ENCODE results near the gene ZNF341.
"Not testable (repeated sequence)": the region's sequence is repeated elsewhere in the genome, so short reads cannot be mapped to it uniquely, and the experiment has no call there.

The ZNF341 gene

DNA sequence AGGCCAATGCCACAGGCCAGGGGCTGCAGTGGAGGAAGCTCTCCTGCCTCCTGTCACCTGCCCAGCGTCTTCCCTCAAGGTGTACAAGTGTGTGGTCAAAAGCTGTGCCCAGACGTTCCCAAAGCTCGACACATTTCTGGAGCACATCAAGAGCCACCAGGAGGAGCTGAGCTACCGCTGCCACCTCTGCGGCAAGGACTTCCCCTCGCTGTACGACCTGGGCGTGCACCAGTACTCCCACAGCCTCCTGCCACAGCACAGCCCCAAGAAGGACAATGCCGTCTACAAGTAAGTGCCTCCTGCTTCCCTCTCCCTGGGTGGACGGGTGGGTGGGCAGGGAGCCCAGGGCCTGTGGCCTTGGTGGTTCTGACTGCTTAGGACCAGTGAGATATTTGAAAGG, 38.2 kb downstream of the ZNF341 start:
- no peak for DNase-seq (ENCODE audit: low spot score)

DNA sequence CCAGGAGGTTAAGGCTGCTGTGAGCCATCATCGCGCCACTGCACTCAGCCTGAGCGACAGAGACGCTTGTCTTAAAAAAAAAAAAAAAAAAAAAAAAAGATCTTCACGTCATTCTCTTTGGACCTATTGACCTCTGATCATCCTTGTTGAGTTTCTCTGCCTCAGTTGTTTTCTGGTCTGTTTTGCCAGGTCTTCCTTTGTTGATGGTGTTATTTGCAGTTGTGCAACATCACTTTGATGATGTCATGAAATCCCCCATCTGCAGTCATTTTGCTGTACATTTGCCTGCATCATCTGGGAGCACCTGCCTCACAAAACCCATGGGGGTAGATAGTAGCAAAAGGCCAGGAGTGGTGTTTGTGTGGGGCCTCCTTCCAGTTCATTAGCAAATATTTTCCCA, 40.1 kb downstream of the ZNF341 start:
- DNase-seq (ENCODE audit: low spot score): no peak

GRCh38 chr20:33772439-33772838, 40.6 kb downstream of the ZNF341 start:
- no peak for DNase-seq (ENCODE audit: low spot score)

DNA sequence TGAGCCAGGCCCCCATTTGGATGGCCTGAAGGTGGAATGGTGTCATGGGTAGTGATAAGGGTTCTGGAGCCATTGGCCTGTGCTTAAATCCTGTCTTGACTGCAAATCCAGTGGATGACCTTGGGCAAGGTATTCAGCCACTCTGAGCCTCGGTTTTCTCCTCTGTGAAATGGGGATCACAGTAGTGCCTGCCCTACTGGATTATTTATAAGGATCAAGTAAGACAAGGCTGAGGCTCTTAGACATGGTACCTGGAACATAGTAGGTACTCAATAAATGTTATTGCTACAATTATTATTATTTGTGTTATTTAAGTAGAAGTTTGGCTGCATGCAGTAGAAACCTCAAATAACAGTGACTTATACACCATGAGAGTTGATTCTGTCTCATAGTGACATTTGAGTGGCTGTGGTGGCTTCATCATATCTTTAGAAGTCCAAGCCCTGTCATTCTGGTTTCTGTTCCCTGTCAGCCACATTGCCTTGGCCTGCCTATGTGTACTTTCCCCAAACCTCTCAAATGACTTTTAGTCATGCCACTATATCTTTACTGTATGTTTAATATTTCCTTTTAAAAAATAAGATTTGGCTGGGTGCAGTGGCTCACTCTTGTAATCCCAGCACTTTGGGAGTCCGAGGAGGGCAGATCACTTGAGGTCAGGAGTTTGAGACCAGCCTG, 41.8 kb downstream of the ZNF341 start:
- no peak for DNase-seq (ENCODE audit: low spot score)

DNA sequence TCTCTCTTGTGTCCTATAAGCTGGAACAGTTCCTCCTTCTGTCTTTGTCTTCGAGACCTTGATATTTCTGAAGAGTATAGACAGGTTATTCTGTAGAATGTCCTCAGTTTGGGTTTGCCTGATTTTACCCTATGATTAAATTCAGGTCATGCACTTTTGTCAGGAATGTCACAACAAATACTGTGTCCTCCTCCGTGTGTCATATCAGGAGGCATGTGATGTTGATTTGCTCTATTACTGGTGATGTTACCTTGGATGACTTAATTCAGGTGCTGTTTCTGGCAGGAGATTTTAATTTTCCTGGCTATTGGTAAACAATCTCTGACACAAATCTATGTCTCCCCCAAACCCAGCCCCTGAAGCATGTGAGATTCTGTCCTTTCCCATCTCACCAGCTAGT, 46.0 kb downstream of the ZNF341 start:
- DNase-seq (ENCODE audit: low spot score): no peak

- DNase-seq (ENCODE audit: low spot score): no peak
Observed at GRCh38 chr20:33781133-33781532, 49.3 kb downstream of the ZNF341 start.

DNA sequence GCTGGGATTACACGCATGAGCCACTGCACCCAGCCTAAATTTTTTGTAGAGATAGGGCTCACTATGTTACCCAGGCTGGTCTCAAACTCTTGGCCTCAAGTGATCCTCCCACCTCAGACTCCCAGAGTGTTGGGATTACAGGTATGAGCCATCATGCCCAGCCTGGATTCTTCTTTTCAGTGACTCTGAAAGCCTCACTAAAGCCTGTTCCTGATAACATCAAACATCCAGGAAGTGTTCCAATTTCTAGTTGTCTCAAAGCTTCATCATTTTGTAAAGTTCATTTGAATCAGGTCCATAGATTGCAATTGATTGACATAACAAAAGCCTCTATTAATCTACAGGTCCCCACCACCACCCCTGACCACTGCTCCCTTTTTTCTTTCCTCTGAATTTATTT, 50.1 kb downstream of the ZNF341 start:
- no peak for DNase-seq (ENCODE audit: low spot score)

DNA sequence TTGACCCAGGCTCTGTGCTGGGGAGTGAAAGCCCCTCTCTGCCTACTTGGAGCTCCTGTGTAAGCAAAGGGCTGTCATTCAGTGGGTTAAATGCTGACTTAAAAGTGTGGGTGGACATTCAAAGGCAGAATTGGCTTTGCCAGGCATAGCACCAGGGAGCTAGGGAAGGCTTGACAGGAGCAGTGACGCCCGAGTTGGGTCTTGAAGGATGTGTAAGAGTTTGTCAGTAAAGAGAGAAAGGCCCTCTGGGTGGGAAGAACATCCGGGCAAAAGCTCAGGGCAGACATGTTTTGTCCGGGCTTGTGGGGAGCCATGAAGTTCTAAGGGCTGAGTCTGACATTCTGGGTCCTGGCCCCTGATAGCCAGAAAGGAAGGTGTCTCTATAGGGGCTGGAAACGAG, 51.5 kb downstream of the ZNF341 start:
- no peak for DNase-seq (ENCODE audit: low spot score)

GRCh38 chr20:33783818-33784217, 52.0 kb downstream of the ZNF341 start:
- no peak for DNase-seq (ENCODE audit: low spot score)

GRCh38 chr20:33784225-33784624, 52.4 kb downstream of the ZNF341 start:
- no peak for DNase-seq (ENCODE audit: low spot score)

GRCh38 chr20:33785503-33785902, 53.7 kb downstream of the ZNF341 start:
- DNase-seq (ENCODE audit: low spot score): no peak

DNA sequence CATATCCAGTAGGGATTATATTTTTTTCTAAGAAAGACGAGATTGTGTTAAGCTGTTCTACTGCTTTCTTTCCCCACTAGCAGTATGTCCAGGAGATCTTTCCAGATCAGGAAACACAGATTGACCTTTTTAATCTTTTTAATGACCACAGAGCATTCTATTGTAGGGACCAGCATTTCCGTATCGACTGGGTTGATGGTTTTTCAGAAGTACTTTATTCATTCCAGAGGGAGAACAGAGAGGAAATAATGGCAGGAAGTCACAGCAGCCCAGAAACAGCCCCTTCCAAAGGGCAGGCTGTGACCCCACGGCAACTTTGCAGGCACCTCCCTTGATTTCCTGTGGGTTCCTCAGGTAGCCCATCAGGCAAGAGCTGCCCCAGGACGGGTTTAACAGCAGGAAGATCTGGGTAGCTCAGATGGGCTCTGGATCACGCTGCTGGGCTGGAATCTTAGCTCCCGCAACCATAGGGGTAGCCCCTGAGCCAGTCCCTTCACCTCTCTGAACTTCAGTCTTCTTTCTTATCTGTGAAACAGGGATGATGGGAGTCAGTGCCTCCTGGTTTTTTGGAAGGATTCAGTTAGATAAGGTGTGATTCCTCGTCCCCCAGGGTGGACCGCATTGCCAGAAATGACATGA, 55.6 kb downstream of the ZNF341 start:
- no peak for DNase-seq (ENCODE audit: low spot score)

DNA sequence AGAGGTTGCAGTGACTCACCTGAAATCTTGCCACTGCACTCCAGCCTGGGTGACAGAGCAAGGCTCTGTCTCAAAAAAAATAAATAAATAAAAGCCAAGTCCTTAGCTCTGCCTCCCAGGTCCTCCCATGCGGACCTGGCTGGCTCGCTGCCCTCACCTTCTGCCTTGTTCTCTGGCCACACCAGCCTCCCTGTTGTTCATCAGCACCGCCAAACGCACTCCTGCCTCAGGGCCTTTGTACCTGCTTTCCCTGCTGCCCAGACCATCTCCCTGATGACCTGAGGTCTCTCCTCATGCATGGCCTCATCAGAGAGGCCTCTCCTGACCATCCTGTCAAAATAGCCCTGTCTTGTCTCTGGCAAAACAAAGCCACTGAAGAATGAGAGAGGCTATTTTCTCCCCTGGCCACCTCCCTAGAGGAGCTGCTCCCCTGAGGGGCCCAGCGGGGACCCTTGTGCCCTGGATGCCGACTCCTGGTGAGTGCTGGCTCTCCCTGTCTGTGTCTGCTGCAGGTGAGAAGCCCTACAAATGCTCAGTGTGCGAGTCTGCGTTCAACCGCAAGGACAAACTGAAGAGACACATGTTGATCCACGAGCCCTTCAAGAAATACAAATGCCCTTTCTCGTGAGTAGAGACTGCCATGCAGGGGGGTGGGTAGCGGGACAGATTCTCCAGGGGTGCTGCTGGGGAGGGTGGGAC, 56.7 kb downstream of the ZNF341 start:
- DNase-seq (ENCODE audit: low spot score): no peak

DNA sequence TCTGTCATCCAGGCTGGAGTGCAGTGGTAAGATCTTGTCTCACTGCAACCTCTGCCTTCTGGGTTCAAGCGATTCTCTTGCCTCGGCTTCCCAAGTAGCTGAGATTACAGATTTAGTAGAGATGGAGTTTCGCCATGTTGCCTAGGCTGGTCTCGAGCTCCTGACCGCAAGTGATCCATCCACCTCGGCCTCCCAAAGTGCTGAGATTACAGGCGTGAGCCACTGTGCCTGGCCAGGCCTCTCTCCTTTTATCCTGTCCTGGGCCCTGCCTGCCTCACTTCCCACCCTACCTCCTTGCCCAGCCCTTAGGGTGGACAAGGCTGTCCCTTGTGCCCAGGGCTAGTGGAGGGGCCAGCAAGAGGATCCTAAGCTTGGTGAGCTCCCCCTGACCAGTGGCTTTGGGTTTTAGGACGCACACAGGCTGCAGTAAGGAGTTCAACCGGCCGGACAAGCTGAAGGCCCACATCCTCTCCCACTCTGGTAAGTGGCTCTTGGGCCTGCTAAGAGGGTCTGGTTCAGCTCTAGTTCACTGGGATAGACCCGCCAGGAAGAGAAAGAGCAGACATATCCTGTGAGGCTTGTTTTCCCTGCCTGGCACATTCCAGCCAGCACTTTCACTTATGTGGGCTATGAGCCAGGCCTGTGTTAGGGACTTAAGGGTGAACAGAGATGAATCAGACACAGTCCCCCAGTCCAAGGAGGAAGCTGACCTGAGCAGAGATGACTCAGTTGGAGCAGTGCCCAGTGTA, 57.5 kb downstream of the ZNF341 start:
- DNase-seq (ENCODE audit: low spot score): peak; percentile 82

- DNase-seq (ENCODE audit: low spot score): no peak
Observed at GRCh38 chr20:33789858-33790182, 58.0 kb downstream of the ZNF341 start.

DNA sequence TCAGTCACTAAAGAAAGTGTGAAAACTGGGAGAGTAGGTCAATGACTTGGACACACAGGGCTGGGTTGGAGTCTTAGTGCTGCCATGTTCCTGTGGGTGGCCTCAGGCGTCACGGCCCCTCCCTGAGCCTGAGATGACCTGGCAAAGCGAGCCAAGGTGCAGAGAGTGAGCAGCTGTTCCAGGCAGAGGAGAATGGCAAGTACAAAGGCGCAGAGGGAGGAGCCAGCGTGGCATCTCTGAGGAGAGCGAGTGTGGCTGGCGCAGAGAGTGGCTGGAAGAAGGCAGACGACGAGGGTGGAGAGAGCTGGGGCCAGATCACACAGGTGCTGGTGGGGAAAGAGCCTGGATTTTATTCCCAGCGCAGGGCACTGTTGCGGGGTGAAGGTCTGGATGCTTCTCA, 58.8 kb downstream of the ZNF341 start:
- DNase-seq (ENCODE audit: low spot score): no peak

DNA sequence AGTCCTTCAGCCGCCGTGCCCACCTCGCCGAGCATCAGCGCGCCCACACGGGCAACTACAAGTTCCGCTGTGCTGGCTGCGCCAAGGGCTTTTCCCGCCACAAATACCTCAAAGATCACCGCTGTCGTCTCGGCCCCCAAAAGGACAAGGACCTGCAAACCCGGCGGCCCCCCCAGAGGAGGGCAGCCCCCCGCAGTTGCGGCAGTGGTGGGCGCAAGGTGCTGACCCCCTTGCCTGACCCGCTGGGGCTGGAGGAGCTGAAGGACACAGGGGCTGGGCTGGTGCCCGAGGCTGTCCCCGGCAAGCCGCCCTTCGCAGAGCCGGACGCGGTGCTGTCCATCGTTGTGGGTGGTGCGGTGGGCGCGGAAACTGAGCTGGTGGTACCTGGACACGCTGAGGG, 59.2 kb downstream of the ZNF341 start:
- no peak for DNase-seq (ENCODE audit: low spot score)

DNA sequence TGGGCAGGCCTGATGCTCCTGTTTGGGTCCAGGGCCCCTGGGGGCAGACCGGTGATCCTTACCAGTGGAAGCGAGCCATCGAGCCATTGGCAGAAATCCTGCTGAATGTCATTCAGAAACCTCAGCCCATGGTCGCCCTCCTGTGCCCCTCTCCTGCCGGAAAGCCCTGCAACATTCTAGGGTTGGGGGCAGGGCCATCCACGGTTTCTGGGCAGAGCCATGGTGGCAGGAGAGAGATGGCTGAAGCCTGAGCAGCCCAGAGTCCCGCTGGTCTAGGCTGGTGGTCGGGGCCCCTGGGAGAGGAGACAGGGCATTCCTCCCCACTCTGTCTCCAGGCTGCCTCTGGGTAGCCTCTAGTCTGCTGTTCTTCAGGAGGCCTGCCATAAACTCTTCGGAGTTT, 59.7 kb downstream of the ZNF341 start:
- DNase-seq (ENCODE audit: low spot score): no peak

DNA sequence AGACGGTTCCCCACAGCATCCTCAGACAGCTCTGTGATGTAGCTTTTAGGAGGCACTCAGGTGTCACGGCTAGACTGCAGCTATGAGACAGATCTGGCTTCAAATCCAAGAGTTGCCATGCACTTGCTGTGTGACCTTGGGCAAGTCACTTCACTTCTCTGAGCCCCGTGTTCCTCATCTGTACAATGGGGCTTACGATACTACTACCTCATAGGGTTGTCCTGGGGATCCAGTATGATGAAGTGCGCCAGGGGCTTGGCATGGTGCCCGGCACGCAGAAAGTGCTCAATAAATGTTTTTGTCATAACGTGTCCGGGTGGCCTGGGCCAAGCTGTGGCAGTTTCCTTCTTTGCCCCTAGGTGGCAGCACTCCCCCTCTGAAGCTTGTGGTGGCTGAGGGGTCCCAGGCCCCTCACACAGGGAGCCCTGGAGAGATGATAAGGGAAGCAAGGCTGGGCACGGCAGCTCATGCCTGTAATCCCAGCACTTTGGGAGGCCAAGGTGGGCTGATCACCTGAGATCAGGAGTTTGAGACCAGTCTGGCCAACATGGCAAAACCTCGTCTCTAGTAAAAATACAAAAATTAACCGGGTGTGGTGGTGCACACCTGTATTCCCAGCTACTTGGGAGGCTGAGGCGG, 60.3 kb downstream of the ZNF341 start:
- peak; percentile 67 for DNase-seq (ENCODE audit: low spot score)

GRCh38 chr20:33792598-33792989, 60.8 kb downstream of the ZNF341 start:
- DNase-seq (ENCODE audit: low spot score): not testable (repeated sequence)

DNA sequence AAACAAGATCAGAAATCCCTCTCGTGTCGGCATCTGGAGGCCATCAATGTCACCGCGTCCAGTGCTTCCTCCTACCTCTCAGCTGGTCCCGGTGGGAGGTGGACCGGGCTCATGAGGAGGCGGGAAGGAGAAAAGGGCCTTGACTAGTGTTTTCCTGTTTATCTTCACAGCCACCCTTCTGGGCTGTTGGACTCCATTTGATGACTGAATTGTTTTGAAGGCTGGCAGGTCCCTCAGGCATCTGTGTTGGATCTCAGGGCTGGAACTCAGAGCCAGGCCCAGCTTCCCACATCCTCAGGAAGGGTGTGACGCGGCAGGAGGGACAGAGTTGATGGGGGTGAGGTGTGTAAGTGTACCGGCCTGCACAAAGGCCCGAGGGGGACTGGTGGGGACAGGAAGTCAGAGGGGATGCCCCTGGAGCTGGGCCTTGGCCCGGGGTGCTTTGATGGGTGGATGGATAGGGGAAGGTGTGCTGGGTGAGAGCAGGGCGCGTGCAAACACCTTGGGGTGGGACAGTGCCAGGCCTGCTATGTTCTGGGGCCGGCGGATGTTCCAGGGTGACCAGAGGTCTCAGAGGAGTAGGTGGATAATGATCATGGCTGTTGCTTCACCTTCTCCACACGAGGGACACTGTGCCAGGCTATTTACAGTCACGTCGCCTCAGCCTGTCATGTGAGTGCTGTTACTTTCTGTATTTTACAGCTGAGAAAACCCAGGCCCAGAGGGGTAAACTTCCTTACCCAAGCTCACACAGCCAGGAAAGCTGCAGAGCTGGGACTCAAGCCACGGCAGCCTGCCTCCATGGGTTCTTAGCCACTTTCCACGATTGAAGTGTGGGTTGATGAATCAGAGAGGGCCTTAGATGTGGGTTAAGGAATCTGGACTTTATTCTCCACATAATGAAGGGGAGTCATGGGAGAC, 61.5 kb downstream of the ZNF341 start:
- DNase-seq (ENCODE audit: low spot score): peak; percentile 42

Data from AG20443 (cell line).